Neuronal stem cell (in vitro differentiated cells): ENCODE results near the gene COL6A2.

Experiments used
- DNase-seq: peaks from one replicate; pipeline ENCODE4 v3.0.0-alpha.2; 2013; ENCODE audit warnings: low spot score
- H2AFZ ChIP-seq: one replicate; pipeline ENCODE4 v1.6.1; 2013; ENCODE audit warnings: mild to moderate bottlenecking, low read length, inconsistent platforms
- H2AK5ac ChIP-seq: 2 replicates; pipeline ENCODE4 v1.6.1; 2013; ENCODE audit warnings: low read depth, mild to moderate bottlenecking, inconsistent platforms, low read length, moderate library complexity, mixed read lengths
- H2BK120ac ChIP-seq: 2 replicates; pipeline ENCODE4 v1.6.1; 2013; ENCODE audit warnings: low read depth, mild to moderate bottlenecking, inconsistent platforms, low read length, moderate library complexity, mixed read lengths
- H2BK12ac ChIP-seq: one replicate; pipeline ENCODE4 v1.6.1; 2013; ENCODE audit warnings: low read length, inconsistent platforms
- H2BK15ac ChIP-seq: 2 replicates; pipeline ENCODE4 v1.6.1; 2013; ENCODE audit warnings: mild to moderate bottlenecking, low read length, inconsistent platforms, mixed read lengths
- H2BK5ac ChIP-seq: one replicate; pipeline ENCODE4 v1.6.1; 2013; ENCODE audit warnings: inconsistent platforms, mild to moderate bottlenecking, low read length, moderate library complexity
- H3K14ac ChIP-seq: one replicate; pipeline ENCODE4 v1.6.1; 2013; ENCODE audit warnings: low read length, inconsistent platforms
- H3K18ac ChIP-seq: 2 replicates; pipeline ENCODE4 v1.6.1; 2013; ENCODE audit warnings: low read length, inconsistent platforms
- H3K23ac ChIP-seq: 2 replicates; pipeline ENCODE4 v1.6.1; 2013; ENCODE audit warnings: low read depth, mild to moderate bottlenecking, mixed read lengths, low read length, inconsistent platforms; ENCODE audit not compliant: poor library complexity
- H3K27ac ChIP-seq: replicated peaks from 3 replicates; pipeline ENCODE4 v1.5.1; 2013; ENCODE audit warnings: low read length, inconsistent platforms
- H3K27me3 ChIP-seq, 3 experiments: 2 replicates each; pipeline ENCODE4 v1.6.1; 2013; ENCODE audit warnings: low read length in 3 of 3, mild to moderate bottlenecking in 2 of 3, inconsistent platforms in 1 of 3, low read depth in 1 of 3, mixed read lengths in 1 of 3, moderate library complexity in 1 of 3; ENCODE audit not compliant: control insufficient read depth in 3 of 3, insufficient read depth in 3 of 3
- H3K36me3 ChIP-seq, 2 donors: replicated peaks in 1 of 2; 2 replicates each; pipeline ENCODE4 v1.6.1; 2013; ENCODE audit warnings: low read length in 2 of 2; ENCODE audit not compliant: control insufficient read depth in 2 of 2, insufficient read depth in 2 of 2
- H3K4ac ChIP-seq: 2 replicates; pipeline ENCODE4 v1.6.1; 2013; ENCODE audit warnings: inconsistent platforms, mild to moderate bottlenecking, low read length, moderate library complexity
- H3K4me1 ChIP-seq, 2 donors: 1 replicate in 1 of 2; 2 replicates in 1 of 2; pipeline ENCODE4 v1.6.1; 2013; ENCODE audit warnings: low read length in 2 of 2, low read depth in 1 of 2; ENCODE audit not compliant: control insufficient read depth in 2 of 2, insufficient read depth in 1 of 2
- H3K4me2 ChIP-seq: one replicate; pipeline ENCODE4 v1.6.1; 2013; ENCODE audit warnings: mild to moderate bottlenecking, low read length, inconsistent platforms; ENCODE audit not compliant: insufficient read depth, poor library complexity, severe bottlenecking
- H3K4me3 ChIP-seq, 2 donors: 2 replicates each; pipeline ENCODE4 v1.5.1; 2013; ENCODE audit warnings: low read length in 2 of 2, mild to moderate bottlenecking in 2 of 2, inconsistent platforms in 1 of 2, moderate library complexity in 1 of 2
- H3K79me1 ChIP-seq: one replicate; pipeline ENCODE4 v1.6.1; 2013; ENCODE audit warnings: low read depth, mild to moderate bottlenecking, inconsistent platforms, low read length, moderate library complexity
- H3K9ac ChIP-seq: one replicate; pipeline ENCODE4 v1.6.1; 2013; ENCODE audit warnings: mild to moderate bottlenecking, low read depth, low read length, inconsistent platforms; ENCODE audit not compliant: poor library complexity
- H3K9me3 ChIP-seq, 2 donors: replicated peaks in 1 of 2; 2 replicates each; pipeline versions ENCODE3 to v1.6.1; 2013; ENCODE audit warnings: low read length in 2 of 2, mild to moderate bottlenecking in 2 of 2, inconsistent platforms in 1 of 2, low read depth in 1 of 2, mixed read lengths in 1 of 2, moderate library complexity in 1 of 2; ENCODE audit not compliant: control insufficient read depth in 2 of 2, insufficient read depth in 1 of 2
- H4K8ac ChIP-seq: one replicate; pipeline ENCODE4 v1.6.1; 2013; ENCODE audit warnings: low read depth, mild to moderate bottlenecking, inconsistent platforms, low read length, moderate library complexity
- H4K91ac ChIP-seq: one replicate; pipeline ENCODE4 v1.6.1; 2013; ENCODE audit warnings: low read length, low read depth, mild to moderate bottlenecking, inconsistent platforms; ENCODE audit not compliant: poor library complexity
- WGBS, 2 donors: extraction: QIAGEN DNeasy Blood & Tissue Kit; methylation state at CpG; one replicate each; pipeline ENCODE4 v1.1.7; 2013; ENCODE audit warnings: missing lambda C conversion rate in 2 of 2, mixed read lengths in 1 of 2; ENCODE audit not compliant: insufficient read length in 2 of 2, insufficient replicate concordance in 1 of 2; ENCODE audit errors: extremely low coverage in 2 of 2; 5-methylcytosine and 5-hydroxymethylcytosine counted together

The COL6A2 gene

GRCh38 chr21:46068516-46069079 lies 29.3 kb upstream of the COL6A2 start:
- no peak for DNase-seq
- no peak overlapping the region for H3K27ac ChIP-seq
- WGBS, 2 donors: no CpG with 5 or more reads among the region's 14 CpGs
- no peak overlapping the region for H2BK12ac ChIP-seq
- H2BK120ac ChIP-seq: no peak overlapping the region
- H3K18ac ChIP-seq: peak overlapping the region; percentile 11
- H3K14ac ChIP-seq: no peak overlapping the region
- H3K9ac ChIP-seq: peak overlapping the region; percentile 9
- H2BK5ac ChIP-seq: no peak overlapping the region
- H2AK5ac ChIP-seq: no peak overlapping the region
- no peaks in the 10 kb centered on the region for H3K79me1 ChIP-seq
- H3K4me2 ChIP-seq: no peak overlapping the region
- no peak overlapping the region for H2AFZ ChIP-seq
- H3K4me3 ChIP-seq: no peak overlapping the region
- no peak overlapping the region for H3K23ac ChIP-seq
- H4K8ac ChIP-seq: peak overlapping the region; percentile 74
- peaks cover 13 to 18% of the 10 kb centered on the region in 2 donors for H3K4me1 ChIP-seq
- H3K4ac ChIP-seq: no peak overlapping the region
- peaks cover 2 to 3% of the 10 kb centered on the region in 2 donors for H3K9me3 ChIP-seq
- H4K91ac ChIP-seq: no peak overlapping the region
- H3K27me3 ChIP-seq: peaks cover 0 to 29% (median 0%) of the 10 kb centered on the region in 3 experiments
- no peak overlapping the region for H2BK15ac ChIP-seq
- no peaks in the 10 kb centered on the region for H3K36me3 ChIP-seq

GRCh38 chr21:46069166-46069565 lies 28.7 kb upstream of the COL6A2 start:
- H3K4me2 ChIP-seq: no peak overlapping the region
- no peaks in the 10 kb centered on the region for H3K79me1 ChIP-seq
- H3K4me3 ChIP-seq: peak overlapping the region in 1 of 2 donors; percentile 21
- H3K18ac ChIP-seq: no peak overlapping the region
- no peak for DNase-seq
- H3K23ac ChIP-seq: peak overlapping the region; percentile 34
- no peak overlapping the region for H3K27ac ChIP-seq
- no peak overlapping the region for H3K14ac ChIP-seq
- peaks cover 13 to 18% of the 10 kb centered on the region in 2 donors for H3K4me1 ChIP-seq
- peaks cover 0 to 3% of the 10 kb centered on the region in 2 donors for H3K9me3 ChIP-seq
- H3K4ac ChIP-seq: no peak overlapping the region
- no CpG with 5 or more reads among the region's 13 CpGs for WGBS, 2 donors
- H2BK5ac ChIP-seq: no peak overlapping the region
- peak overlapping the region; percentile 27 for H4K8ac ChIP-seq
- peak overlapping the region; percentile 6 for H2BK15ac ChIP-seq
- H2BK12ac ChIP-seq: peak overlapping the region; percentile 93
- H2AK5ac ChIP-seq: no peak overlapping the region
- H3K36me3 ChIP-seq: no peaks in the 10 kb centered on the region
- H4K91ac ChIP-seq: no peak overlapping the region
- no peak overlapping the region for H2AFZ ChIP-seq
- H3K27me3 ChIP-seq: peaks cover 0 to 29% (median 0%) of the 10 kb centered on the region in 3 experiments
- no peak overlapping the region for H3K9ac ChIP-seq
- no peak overlapping the region for H2BK120ac ChIP-seq

GRCh38 chr21:46069719-46070279 lies 28.1 kb upstream of the COL6A2 start:
- Histone ChIP-seq H3K4ac (no peak overlapping the region), H2BK120ac (no peak overlapping the region), H3K14ac (no peak overlapping the region), H4K91ac (no peak overlapping the region), H2BK12ac (no peak overlapping the region), H3K9ac (no peak overlapping the region), H3K79me1 (no peaks in the 10 kb centered on the region), H2BK5ac (no peak overlapping the region), H3K9me3 (peaks cover 0 to 3% of the 10 kb centered on the region in 2 donors), H3K27me3 (peaks cover 0 to 28% (median 0%) of the 10 kb centered on the region in 3 experiments), H3K4me3 (no peak overlapping the region), H3K4me1 (peaks cover 13 to 18% of the 10 kb centered on the region in 2 donors), H3K4me2 (no peak overlapping the region), H2AFZ (no peak overlapping the region), H3K23ac (no peak overlapping the region), H3K18ac (peak overlapping the region; percentile 62), H3K27ac (no peak overlapping the region), H2AK5ac (no peak overlapping the region), H3K36me3 (no peaks in the 10 kb centered on the region), H2BK15ac (no peak overlapping the region), H4K8ac (no peak overlapping the region)
- no CpG with 5 or more reads among the region's 21 CpGs for WGBS, 2 donors
- DNase-seq: no peak

GRCh38 chr21:46071082-46071481 lies 26.8 kb upstream of the COL6A2 start:
- no CpG with 5 or more reads among the region's 13 CpGs for WGBS, 2 donors

More at GRCh38 chr21:46071082-46071481, 26.8 kb upstream of the COL6A2 start:
- no peak overlapping the region for H2AK5ac ChIP-seq
- H3K4ac ChIP-seq: no peak overlapping the region
- H2BK5ac ChIP-seq: no peak overlapping the region
- no peaks in the 10 kb centered on the region for H3K36me3 ChIP-seq
- no peak overlapping the region for H3K18ac ChIP-seq
- H4K8ac ChIP-seq: no peak overlapping the region
- no peak for DNase-seq
- H3K79me1 ChIP-seq: no peaks in the 10 kb centered on the region
- no peak overlapping the region for H2BK120ac ChIP-seq
- H3K4me3 ChIP-seq: no peak overlapping the region
- H3K27ac ChIP-seq: no peak overlapping the region
- H3K14ac ChIP-seq: no peak overlapping the region
- H3K4me2 ChIP-seq: no peak overlapping the region
- no peak overlapping the region for H3K23ac ChIP-seq
- H3K9ac ChIP-seq: no peak overlapping the region
- H4K91ac ChIP-seq: no peak overlapping the region
- H2AFZ ChIP-seq: no peak overlapping the region
- no peak overlapping the region for H2BK12ac ChIP-seq
- H3K4me1 ChIP-seq: peaks cover 10 to 11% of the 10 kb centered on the region in 2 donors
- peaks cover 0 to 3% of the 10 kb centered on the region in 2 donors for H3K9me3 ChIP-seq
- H2BK15ac ChIP-seq: no peak overlapping the region
- H3K27me3 ChIP-seq: peaks cover 0 to 18% (median 0%) of the 10 kb centered on the region in 3 experiments
